AG09309 (cell line): ENCODE measurements around the gene NOVA1.

Experiments used
- DNase-seq: peaks from one replicate; pipeline ENCODE4 v3.0.0-alpha.2; 2010; ENCODE audit warnings: low read depth
- H3K4me3 ChIP-seq: 2 replicates; pipeline ENCODE4 v1.5.1; 2011; ENCODE audit warnings: mild to moderate bottlenecking, low read depth, low read length, moderate library complexity; ENCODE audit not compliant: control insufficient read depth
- CTCF ChIP-seq: IDR thresholded peaks from 2 replicates; pipeline ENCODE4 v1.5.1; 2011; ENCODE audit warnings: mild to moderate bottlenecking, low read depth, low read length, inconsistent platforms; ENCODE audit not compliant: insufficient read depth, control insufficient read depth; ENCODE audit errors: missing control alignments

Gene NOVA1

GRCh38 chr14:26412421-26412820 is 185.4 kb downstream of the NOVA1 start:
- no peak for DNase-seq
- no peak for TF ChIP-seq CTCF
- H3K4me3 ChIP-seq, result no peak overlapping the region

- no peak overlapping the region for H3K4me3 ChIP-seq
- no peak for TF ChIP-seq CTCF
- no peak for DNase-seq
These were observed 187.6 kb downstream of the NOVA1 start for GRCh38 chr14:26410189-26410685.

GRCh38 chr14:26404927-26405326 is 192.9 kb downstream of the NOVA1 start:
- no peak for TF ChIP-seq CTCF
- DNase-seq, result no peak
- H3K4me3 ChIP-seq, result no peak overlapping the region

- DNase-seq, result no peak
- TF ChIP-seq CTCF, result no peak
- no peak overlapping the region for H3K4me3 ChIP-seq
These were observed 194.1 kb downstream of the NOVA1 start for GRCh38 chr14:26403760-26404159.

GRCh38 chr14:26402126-26402525 is 195.7 kb downstream of the NOVA1 start:
- no peak overlapping the region for H3K4me3 ChIP-seq
- no peak for DNase-seq
- TF ChIP-seq CTCF, result no peak

- H3K4me3 ChIP-seq, result no peak overlapping the region
- no peak for DNase-seq
- no peak for TF ChIP-seq CTCF
These were observed 196.5 kb downstream of the NOVA1 start for GRCh38 chr14:26401179-26401968.

GRCh38 chr14:26400373-26400772 is 197.5 kb downstream of the NOVA1 start:
- no peak for TF ChIP-seq CTCF
- no peak for DNase-seq
- H3K4me3 ChIP-seq, result no peak overlapping the region
